IMR-90 (cell line): ENCODE measurements around the gene GDI2.

Experiments used
- CTCF ChIP-seq: conservative IDR thresholded peaks from 2 replicates; pipeline ENCODE4 v1.5.1; 2012; ENCODE audit warnings: mild to moderate bottlenecking, low read depth, low read length, improper control_type of control experiment
- FOS ChIP-seq: fragments of 150-350 bp; IDR thresholded peaks from 2 replicates; pipeline ENCODE4 v1.6.1; 2016; ENCODE audit warnings: low read depth, low read length
- MAZ ChIP-seq: IDR thresholded peaks from 2 replicates; pipeline ENCODE4 v1.6.1; 2012; ENCODE audit warnings: low read depth, mild to moderate bottlenecking, low read length, improper control_type of control experiment, moderate library complexity, borderline replicate concordance
- POLR2A ChIP-seq: IDR thresholded peaks from 2 replicates; pipeline ENCODE4 v1.6.1; 2012; ENCODE audit warnings: mild to moderate bottlenecking, low read depth, low read length
- RFX5 ChIP-seq: IDR thresholded peaks from 2 replicates; pipeline ENCODE4 v1.8.0; 2012; ENCODE audit warnings: low read depth, mild to moderate bottlenecking, low read length, moderate library complexity
- SMC3 ChIP-seq: fragments of 150-350 bp; IDR thresholded peaks from 2 replicates; pipeline ENCODE4 v1.6.1; 2016; ENCODE audit warnings: low read depth, mild to moderate bottlenecking, antibody characterized with exemption, low read length, moderate library complexity

DNA sequence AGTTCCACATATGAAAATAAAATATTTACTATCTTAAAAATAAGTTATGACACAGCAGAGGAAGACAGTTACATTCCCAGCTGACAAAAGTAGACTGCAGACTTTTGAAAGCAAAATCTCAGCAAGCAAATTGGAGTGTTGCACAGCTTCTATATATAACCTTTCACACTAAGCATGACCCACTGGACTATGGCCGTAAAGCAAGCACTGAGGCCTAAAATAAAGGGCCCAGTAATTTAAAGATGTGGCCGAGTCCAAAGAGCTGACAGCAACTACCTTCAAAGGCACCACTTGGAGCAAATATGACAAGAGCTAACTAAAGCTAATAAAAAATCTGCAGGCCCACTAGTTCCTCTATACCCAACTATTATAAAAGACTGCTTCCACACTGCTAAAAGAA lies 6.5 kb downstream of the GDI2 start:
- TF ChIP-seq RFX5 (no peak), CTCF (no peak), SMC3 (no peak), MAZ (no peak), POLR2A (no peak), FOS (no peak)
